ELR (cell line): ENCODE measurements around the gene RHOT2.

ENCODE experiments used
- DNase-seq: peaks from one replicate; pipeline ENCODE4 v3.0.0-alpha.2; 2015; ENCODE audit warnings: low read depth

Gene RHOT2

DNA sequence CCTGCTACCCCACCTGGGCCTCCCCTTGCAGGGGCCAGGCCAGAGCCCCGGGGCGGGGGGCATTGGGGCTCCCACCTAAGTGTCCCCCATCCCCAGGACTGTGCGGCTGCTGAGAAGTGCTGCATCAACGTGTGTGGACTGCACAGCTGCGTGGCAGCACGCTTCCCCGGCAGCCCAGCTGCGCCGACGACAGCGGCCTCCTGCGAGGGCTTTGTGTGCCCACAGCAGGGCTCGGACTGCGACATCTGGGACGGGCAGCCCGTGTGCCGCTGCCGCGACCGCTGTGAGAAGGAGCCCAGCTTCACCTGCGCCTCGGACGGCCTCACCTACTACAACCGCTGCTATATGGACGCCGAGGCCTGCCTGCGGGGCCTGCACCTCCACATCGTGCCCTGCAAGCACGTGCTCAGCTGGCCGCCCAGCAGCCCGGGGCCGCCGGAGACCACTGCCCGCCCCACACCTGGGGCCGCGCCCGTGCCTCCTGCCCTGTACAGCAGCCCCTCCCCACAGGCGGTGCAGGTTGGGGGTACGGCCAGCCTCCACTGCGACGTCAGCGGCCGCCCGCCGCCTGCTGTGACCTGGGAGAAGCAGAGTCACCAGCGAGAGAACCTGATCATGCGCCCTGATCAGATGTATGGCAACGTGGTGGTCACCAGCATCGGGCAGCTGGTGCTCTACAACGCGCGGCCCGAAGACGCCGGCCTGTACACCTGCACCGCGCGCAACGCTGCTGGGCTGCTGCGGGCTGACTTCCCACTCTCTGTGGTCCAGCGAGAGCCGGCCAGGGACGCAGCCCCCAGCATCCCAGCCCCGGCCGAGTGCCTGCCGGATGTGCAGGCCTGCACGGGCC is 35.2 kb upstream of the RHOT2 start:
- DNase-seq: no peak

DNA sequence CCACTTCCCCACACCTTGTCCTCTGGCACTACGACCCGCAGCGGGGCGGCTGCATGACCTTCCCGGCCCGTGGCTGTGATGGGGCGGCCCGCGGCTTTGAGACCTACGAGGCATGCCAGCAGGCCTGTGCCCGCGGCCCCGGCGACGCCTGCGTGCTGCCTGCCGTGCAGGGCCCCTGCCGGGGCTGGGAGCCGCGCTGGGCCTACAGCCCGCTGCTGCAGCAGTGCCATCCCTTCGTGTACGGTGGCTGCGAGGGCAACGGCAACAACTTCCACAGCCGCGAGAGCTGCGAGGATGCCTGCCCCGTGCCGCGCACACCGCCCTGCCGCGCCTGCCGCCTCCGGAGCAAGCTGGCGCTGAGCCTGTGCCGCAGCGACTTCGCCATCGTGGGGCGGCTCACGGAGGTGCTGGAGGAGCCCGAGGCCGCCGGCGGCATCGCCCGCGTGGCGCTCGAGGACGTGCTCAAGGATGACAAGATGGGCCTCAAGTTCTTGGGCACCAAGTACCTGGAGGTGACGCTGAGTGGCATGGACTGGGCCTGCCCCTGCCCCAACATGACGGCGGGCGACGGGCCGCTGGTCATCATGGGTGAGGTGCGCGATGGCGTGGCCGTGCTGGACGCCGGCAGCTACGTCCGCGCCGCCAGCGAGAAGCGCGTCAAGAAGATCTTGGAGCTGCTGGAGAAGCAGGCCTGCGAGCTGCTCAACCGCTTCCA is 34.4 kb upstream of the RHOT2 start:
- no peak for DNase-seq

DNA sequence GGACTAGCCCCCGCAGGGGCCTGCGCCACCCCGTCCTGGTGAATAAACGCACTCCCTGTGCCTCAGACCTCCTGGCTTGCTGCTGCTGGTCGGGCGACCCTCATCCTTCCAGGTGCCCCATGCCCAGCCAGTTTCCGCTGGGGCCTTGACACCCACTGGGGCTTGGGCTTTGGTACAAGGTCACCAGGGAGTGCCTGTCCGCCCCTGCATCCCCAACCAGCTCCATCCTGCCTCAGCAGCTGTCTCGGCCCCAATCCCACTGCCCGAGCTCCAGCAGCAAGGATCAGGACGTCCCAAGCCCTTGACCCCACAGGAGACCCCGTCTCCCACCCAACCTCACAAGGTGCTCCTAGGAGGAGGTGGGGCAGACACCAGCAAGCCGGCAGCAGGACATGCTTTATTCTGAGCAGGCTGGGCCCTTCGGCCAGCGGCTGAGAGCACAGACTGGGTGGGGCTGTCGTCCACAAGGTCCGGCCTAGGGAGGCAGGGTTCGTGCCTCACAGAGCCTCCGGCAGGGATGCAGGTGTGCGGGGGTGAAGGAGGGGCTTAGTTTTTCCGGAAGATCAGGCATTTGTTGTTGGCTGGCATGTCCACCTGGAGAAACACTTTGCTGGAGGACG is 33.8 kb upstream of the RHOT2 start:
- DNase-seq: no peak

DNA sequence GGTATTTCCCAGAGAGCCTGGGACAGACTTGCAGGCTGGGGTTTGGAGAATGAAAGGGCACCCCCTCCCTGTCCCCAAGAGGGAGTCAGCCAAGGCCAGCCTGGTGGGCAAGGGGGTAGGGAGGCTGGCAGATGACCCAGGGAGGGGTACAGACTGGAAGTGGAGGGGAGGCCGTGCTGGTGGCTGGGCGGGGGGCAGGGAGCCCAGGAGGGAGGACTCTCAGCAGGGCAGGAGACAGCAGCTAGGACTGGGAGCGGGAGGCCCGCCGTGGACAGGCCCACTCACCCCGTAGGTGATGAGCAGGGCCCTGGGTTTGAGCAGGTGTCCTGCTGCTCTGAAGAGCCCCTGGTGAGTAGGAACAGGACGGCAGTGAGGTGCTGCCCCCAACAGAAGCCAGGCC is 32.9 kb upstream of the RHOT2 start:
- no peak for DNase-seq

DNA sequence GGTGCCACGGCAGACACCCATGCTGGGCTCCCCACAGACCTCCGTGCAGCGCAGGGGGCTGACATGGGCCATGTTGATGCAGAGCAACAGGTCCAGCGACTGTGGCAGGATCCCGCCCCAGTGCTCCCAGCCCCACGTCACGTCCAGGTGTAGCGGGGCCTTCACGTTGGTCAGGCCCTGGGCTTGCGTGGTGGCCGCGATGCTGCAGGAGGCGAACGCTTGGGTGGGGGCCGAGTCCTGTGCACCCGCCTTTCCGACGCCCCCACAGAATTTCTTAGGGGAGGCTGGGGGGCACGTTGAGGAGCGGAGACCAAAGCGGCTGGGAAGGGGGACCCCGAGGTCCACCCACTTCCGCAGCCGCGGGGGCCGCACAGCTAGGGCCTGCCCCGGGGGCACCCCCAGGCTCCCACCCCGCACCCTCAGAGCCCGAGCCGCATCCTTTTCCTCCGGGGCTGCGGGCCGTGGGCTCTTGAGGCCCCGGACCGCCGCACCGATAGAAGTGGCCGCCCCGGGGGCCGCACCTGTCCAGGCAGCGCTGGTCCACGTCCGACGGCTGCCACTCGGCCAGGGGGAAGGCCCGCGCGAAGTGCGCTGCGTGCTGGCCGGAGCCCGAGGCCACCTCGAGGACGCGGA is 32.2 kb upstream of the RHOT2 start:
- DNase-seq: no peak

DNA sequence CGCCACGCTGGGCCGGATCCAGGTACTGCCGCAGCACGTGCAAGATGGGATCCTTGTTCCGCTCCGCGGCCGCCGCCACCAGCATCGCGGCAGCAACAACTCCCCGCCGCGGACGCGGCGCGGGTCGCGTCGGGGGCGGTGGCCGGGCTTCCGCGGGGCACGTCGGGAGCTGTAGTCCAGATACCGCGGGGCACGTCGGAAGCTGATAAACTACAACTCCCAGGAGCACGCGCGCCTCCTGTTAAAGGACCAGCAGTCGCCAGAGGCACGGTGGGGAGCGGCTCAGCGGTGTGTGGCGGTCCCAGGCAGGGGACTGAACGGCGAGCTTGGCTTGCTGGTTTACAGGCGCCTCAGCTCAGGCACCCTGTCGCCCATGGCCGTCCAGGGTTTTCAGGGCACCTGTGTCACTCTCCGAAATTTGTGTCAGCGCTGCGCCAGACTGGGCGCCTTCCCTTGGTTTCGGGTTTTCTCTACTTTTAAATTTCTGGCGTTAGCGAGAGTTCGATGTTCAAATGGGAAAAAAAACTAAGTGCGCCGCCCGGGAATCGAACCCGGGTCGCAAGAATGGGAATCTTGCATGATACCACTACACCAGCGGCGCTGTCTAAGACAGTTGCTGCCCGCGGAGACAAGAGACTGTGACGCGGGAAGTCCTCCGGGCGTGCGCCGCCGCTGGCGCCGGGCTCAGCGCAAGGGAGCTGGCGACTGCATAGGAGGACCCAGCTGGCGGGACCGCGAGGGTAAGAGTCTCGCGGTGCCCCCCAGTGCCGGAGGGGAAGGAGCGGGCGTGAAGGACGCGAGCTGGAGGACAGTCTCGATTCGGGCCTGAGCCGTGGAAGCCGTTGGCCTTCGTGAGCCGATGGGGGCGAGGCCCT is 31.5 kb upstream of the RHOT2 start, which contains the start of gene METTL26:
METTL26 (minus strand) TSS at position 100 of the 875 bp plus-strand sequence; CDS start at position 85, 15 bp downstream.
- DNase-seq: peak; percentile 94

DNA sequence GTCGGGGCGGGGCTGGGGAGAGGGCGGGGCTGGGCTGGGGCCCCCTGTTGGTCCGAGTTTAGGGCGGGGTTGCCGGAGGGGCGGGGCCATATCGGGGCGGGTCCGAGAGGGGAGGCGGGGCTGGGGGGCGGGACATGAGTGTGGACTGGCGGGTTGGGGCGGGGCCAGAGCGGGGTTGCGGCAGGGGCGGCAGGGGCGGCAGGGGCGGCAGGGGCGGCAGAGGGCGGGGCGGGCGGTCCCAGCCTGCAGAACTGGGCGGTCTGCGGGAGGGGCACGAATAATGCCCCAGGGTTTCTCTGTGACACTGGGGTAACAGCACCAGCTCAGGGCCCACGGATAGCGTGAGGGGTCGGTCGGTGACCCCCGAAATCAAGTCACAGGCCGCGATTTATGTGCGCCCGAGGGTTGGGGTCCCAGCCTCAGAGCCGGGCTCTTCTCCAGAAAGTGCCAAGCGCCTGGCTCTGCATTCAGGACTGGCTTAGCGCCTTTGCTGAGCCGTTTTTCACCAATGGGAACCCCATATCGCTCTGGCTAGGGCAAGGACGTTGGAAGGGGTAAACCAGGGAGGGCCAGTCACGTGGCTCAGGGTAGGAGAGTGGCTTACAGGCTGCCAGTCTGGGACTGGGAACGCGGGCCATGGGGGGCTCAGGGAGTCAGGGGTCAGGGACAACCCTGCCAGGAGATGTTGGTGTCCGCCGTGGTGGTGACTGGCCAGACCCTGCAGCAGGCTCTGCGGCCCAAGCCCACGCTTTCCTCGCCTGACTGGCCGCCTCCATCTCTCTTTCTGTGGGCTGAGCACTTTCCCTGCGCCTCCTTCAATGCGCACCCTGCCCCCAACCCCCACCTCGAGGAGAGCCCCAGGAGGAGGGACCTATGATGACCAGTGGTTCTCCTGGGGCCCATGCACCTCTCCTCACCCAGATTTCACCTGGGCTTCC is 30.6 kb upstream of the RHOT2 start:
- peak; percentile 87 for DNase-seq

DNA sequence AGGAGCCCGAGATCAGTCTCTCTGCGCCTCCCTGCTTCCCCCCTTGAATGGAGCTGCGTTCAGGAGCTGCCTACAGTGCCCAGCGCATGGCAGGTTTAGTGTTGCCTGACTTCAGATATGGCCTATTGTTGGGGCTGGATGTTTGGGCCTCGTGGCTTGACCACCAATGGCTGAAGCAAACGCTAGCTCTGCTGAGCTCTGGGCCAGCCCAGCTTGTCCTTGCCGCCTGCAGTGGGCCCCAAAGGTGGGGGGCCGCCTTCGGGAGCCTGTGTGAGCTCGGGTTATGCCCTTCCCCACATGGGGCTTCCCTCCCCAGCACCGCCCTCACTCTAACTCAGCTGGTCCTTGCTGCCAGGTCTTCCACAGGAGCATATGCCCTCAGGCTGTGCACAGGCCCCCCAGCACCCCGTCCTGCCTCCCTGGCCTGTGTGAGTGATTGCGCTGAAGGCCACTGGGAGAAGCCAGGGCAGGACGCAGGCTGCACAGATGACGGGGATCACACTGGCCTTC is 29.8 kb upstream of the RHOT2 start:
- no peak for DNase-seq

DNA sequence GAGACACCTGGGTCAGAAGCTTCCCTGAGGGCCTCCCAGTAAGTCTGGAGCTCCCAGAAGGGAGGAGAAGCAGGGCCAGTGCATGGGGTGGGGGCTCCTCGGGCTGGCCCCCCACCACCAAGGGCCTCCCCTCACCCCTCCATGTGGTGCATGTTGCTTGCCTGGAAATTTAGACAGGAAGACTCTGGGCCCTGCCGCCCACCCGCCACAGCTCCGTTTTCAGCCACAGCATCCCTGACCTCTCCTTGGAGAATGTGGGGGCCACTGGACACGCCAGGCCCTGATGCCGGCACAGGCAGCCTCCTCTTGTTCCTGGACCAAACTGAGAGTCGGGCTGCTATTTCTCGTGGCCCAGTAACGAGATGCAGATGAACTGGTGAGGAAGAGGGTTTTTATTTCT is 29.1 kb upstream of the RHOT2 start:
- no peak for DNase-seq

DNA sequence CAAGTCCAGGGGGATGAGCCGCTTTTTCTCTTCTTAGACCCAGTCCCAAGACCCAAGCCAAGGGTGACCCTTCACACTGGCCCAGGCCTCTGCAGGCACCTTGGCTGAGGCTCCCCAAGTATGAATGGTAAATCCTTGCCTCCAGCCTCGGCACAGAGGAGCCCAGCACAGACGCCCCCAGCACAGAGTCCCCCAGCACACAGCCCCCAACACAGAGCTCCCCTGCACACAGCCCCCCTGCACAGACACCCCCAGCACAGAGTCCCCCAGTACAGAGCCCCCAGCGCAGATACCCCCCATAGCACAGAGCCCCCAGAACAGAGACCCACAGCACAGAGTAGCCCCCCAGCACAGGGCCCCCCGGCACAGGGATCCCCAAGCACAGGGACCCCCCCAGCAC is 27.3 kb upstream of the RHOT2 start:
- no peak for DNase-seq

DNA sequence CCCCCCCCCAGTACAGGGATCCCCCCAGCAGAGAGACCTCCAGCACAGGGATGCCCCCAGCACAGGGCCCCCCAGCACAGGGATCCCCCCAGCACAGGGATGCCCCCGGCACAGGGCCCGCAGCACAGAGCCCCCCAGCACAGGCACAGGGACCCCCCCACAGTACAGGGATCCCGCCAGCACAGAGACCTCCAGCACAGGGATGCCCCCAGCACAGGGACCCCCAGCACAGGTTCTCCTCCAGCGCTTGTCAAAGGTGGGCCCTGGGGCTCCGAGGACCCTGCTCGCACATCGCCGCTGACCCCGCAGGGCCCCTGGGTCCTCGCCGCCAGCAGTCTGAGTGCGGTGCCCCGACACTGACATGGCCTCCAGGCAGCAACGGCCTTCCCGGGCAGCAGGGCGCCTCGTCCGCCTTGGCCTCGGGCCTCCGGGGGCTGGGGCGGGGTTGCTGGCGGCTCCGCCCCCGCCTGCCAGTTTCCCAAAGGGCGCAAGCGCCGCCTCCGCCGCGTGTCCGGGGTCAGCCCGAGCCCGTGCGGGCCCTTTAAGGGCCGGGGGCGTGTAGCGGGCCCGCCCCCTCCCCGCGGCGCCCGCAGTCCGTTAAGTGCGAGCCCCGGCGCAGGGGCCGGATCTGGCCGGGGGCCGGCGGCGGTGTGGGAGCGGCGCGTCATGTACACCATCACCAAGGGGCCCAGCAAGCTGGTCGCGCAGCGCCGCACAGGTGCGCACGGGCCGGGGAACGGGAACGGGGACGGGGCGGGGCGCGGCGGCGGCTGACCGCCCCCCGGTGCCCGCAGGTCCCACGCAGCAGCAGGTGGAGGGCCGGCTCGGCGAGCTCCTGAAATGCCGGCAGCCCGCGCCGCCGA is 26.4 kb upstream of the RHOT2 start, which contains the start of gene MCRIP2:
MCRIP2 (plus strand) TSS at position 503 of the 863 bp plus-strand sequence; CDS start at position 667, 164 bp downstream.
- DNase-seq: peak; percentile 82

DNA sequence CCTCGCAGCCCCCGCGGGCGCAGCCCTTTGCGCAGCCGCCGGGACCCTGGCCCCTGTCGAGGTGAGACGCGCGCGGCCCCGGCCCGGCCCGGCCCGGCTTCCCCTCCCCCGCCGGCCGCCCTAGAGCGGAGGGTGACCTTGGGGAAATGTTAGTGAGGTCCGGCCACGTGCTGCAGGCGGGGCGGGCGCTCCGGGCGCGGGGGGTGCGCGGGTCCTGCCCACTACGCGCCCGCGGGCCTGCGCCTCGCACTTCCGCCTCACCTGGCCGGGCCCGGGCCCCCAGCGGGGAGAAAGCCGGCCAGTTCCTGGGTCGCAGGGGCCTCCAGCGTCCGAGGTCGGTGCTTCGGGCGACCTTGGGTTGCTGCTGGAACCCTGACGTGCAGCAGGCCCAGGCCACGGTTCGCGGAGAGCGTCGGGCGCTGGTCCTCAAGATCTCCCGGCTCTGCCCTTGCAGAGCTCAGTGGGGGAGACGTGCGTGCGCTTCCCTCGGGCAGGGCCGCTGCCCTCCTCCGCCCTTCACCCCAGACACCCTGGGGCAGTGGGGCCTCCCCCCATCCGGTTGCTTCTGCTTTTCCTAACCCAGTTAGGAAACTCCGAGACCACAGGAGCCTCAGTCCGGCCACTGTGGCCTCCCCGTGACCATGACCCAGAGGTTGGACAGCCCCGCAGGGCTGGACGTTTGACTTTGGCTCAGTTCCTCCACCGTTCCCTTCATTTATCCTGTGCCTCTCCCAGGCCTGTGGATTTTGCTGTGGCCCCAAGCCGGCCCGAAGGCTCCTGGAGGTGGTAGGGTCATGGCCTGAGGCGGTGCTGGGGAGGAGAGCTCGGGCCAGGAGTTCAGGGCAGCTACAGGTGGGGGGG is 25.5 kb upstream of the RHOT2 start:
- DNase-seq: peak; percentile 42

DNA sequence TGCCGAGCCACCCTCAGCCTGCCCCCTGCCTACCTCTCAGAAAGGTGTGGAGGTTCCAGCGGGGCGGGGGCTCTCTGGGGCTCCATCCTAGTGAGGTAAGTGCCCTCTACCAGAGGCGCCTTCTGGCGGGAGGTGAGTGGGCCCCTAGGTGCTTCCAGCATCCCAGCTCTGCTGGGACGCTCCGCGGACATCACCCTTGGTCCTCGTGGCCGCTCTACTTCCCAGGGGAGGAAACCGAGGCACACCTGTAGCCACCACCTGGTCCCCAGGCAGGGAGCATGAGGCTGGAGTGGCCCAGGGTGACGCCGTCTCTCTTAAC is 24.9 kb upstream of the RHOT2 start:
- no peak for DNase-seq

DNA sequence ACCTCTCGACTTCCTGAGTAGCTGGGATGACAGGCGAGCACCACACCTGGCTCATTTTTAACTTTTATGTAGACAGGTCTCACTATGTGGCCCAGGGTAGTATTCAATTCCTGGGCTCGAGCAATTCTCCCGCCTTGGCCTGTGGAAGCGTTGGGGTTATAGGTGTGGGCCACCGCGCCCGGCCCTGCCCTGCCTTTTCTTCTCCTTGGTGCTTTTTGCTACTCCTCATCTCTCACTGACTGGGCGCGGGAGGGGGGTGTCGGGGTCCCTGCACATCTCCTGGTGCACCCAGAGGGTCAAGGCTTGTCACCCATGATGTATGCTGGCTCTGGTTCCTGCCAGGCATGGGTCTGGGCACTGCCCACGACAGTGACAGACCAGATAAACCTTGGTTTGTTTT is 23.4 kb upstream of the RHOT2 start:
- DNase-seq: no peak

DNA sequence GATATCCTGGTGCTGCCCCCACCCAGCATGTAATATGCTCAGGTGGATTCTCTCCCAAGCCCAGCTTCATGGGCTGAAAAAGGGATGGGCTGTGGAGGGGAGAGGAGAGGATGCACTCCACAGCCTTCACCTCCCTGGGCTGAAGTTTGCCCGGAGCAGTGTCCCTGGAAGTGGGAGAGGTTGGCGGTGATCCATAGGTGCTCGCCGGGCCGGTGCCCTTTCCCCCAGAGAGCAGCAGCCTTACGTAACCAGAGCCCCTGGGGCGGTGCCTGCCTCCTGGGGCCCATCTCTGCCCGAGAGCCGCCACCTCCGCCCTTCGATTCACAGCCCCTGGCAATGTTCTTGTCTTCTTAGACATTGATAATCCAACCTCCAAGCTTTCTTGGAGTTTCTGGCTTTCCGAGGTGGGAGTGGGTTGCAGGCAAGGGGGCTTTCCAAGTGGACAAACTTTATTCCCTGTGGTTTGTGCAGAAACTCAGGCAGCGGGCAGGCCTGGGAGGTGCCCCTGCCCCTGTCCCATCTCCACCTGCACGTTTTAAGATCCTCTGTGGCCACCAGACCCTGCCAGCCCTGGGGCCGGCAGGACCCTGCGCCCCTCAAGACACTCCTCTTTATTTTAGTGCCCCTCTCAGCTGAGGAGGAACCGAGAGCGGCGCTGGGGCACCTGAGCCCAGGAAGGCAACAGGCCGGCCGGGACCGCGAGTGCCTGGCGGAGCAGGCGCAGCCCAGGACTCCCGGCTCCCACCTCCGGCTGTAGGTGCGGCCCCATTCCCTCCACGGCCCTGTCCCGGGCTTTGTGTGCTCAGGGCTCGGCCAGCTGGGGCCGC is 21.9 kb upstream of the RHOT2 start:
- DNase-seq: no peak

DNA sequence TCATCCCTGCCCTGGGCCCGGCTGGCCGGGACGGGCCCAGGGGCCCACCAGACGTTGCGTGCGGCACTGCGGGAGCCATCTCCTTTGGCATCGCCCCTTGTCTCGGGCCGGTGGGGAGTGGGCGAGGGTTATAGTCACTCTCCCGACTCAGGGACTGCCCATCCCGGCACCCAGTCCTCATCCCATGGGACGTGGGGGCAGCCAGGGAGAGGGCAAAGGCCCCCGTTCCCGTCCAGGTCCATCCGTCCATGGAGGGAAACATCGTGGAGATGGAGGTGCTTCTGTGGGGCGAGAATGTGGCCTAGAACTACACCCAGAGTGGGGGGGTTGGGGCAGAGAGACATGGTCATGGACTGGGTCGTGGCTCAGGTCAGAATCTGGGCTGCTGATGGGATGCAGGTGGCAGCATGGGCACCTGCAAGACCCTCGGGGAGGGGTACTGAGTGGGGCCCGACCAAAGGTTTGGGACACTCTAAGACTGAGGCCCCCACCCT is 21.2 kb upstream of the RHOT2 start:
- no peak for DNase-seq
